HG03520 (cell line): ENCODE measurements around the gene HES7.
A peak's percentile ranks its signal among the peaks of the same experiment; 100 is the strongest.

Experiments
- ATAC-seq: cut with Tn5 transposase; IDR thresholded peaks from one replicate; pipeline ENCODE4 v1.9.1; 2021; ENCODE audit warnings: mild to moderate bottlenecking, moderate library complexity; ENCODE audit not compliant: unreplicated experiment

The HES7 gene

DNA sequence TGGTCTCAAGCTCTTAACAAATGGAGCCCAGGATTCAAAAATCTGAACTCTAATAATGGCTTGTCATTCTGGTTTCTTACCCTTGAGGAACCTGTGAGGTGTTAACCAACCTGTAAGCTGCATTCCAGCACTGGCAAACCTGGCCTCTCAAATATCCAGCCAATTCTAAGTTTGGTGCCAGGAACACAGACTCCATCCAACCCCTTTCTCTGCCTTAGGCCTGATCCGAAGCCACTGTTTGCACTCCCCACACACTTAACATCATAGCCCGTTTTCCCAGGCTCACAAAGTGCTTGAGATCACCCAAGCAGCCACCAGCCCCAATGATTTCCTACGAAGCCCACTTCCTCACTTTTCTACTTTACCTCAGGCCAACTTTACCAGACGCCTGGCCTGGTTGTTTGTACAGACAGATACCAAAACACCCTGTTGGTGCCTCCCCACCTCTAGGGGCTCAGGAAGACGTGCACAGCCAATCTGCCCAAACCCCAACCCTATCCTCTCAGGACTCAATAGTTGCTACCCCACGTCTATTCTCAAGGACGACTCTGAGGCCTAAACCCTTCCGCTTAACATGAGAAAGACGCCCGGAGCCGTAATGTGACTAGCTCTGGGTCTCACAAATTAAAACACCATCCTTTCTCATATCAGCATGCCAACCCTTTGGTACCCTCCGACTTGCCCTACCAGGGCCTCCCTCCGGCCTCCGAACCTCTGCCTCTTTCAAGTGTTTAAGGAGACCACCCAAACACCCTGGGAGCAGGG, 31.5 kb upstream of the HES7 start:
- no peak for ATAC-seq

DNA sequence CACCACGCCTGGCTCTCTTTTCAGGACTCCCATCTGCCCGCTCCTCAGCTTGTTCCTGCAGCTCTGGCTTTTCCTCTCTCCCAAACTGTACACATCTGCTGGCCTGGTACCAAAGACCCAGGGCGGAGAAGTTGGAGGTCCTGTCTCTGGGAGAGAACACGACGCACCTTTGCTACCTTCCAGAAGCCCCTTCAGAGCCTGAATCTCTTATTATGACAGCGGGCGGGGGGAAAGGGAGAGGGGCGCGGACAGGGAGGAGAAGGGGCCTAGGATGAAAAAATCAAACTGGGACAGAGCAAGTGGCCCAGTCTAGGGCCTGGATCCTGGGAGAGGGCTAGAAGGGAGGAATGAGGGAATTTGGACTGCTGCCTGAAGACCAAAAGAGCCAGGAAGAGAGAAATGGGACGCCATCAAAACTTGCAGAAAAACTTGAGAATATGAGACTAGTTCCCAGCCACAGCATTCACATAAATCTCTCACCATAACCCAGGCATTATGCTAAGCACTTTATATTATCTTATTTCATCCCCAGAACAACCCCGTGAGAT, 30.8 kb upstream of the HES7 start:
- ATAC-seq: no peak

DNA sequence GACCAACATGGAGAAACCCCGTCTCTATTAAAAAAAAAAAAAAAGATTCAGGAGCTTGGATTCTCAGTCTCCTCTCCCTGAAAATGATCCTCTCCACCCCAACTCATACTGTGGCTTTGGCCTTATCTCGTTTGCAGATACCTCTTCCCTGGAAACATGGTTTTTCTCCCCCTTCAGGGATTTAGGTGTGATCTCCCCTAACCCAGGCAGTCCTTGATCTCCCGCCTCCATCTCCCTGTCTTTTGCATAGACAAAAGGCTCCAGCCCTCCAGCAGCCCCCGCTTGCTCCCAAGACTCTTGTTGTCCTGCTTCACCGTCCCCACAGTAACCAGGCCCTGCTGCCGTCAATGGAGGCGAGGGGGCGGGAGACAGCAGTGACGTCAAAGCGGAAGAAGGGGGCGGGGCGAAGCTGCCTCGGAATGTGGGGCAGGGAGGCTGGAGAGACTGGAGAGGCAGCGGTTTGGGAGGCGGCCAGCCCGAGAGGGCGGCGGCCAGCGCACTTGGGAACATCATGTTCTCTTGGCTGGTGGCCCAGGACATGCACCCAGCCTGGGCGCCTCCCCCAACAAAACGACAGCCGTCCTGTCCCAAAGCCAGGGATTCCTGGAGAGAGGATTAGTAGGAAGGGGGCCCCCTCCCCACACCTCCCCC, 30.2 kb upstream of the HES7 start:
- no peak for ATAC-seq

DNA sequence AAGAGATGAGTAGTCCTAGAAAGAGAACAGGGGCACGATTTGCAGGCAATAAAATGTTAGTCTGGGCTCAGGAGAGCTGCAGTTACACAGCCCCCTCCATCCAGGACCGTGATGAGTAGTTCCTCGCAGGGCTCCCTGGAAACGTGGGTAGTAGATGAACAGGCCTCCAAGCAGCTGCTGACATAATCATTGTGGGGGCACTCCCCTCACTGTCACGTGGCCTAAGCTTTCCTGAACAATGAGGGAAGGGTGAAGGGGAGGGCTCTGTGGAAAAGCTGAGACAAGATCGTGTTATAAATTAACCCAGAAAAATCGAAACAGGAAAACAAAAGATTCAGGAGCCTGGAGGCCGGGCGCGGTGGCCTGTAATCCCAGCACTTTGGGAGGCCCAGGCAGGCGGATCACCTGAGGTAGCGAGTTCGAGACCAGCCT, 29.6 kb upstream of the HES7 start:
- no peak for ATAC-seq

DNA sequence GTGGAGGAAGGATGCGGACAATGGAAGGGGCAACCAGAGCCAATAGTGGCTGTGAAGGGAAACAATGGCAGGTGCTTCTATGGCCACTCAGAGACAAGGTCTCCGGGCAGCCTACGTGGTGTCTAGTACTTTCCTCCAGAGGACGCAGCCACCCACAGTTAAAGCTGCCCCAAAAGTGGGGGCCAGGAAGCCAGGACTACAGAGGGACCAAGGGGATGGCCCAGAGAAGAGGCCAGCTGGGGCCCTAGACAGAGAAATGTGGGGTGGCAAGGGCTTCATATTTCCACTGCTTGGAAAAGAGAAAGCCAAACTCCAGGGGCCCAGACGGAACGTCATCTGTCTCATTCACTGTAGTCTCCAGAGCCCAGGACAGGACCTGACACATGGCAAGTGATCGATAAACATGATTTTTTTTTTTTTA, 29.1 kb upstream of the HES7 start:
- no peak for ATAC-seq

DNA sequence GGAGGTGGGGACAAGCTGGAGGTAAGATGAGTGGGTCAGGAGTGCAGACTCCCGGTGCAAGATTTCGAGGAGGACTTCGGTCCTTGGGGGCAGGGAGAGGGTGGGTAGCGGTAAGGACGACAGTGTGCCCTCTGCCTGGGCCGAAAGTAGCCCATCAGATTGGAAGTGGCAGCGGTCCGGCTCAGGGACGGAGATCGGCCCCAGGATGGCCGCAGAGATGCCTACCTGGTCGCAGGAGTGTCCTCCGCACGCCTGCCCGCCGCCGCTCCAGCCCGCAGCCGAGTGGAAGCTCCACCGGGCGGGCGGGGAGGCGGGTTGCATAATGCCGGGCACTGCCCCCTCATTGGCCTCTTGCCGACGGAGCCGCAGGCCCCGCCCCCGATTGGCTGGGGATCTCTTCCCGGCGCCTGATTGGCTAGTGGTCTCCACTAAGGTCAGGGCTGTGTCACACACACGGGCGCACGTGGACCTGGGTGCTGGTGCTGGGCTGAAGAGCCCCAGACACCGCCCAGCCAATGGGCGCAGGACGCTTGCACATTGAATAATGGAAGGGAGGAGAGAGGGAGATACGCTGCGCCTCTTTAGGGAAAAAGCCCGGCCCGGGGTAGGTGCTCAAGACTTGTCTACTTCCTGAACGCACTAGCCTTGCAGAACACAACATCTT, 28.3 kb upstream of the HES7 start, which contains the start of gene PER1:
PER1 (minus strand) TSS at position 293 of the 664 bp plus-strand sequence. CDS start 1,698 bp downstream, outside the sequence.
- no peak for ATAC-seq

DNA sequence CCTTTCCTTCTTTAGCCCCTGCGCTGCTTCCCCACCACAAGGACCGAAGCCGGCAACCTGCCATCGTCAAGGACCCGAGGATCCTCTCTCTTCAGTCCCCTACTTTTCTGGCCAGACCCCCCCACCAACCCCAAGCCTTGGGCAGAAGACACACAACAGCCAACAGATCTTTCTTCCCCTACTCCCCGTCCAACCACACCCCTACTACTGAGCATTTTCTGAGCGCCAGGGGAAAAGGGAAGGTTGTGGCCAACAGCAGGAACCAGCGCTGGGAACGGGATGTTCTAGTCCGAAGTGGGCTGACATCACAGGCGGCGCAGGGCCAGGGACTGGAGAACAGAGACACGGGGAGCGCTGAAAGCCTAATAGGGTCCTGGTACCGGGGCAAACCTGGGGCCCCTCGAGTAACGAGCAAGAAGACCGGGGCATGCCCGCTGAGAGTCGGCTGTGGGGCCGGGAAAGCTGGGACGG, 27.8 kb upstream of the HES7 start:
- ATAC-seq: no peak

DNA sequence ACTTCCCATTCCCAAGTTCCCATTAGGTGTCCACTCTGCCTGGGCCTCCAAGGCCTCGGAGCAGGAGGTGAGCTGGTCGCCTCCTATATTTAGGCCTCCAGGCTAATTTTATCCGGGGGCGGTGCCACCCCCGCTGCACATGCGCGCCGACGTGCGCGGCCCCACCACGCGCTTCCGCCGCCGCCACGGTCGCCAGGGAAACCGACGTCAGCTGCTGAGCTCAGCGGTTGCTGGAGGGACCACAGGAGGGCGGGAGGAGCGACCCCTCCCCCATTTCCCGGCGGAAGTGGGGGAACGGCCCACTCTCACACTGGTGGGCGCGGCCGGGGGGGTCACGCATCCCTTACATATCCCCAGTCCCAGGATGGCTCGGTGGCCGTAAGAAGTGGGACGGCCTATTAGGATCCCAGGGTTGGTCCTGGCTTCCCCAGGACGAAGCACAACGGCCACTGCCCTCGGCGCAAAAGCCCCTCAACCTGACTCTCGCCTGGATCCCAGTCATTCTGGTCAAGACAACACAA, 27.3 kb upstream of the HES7 start:
- peak; percentile 43 for ATAC-seq

DNA sequence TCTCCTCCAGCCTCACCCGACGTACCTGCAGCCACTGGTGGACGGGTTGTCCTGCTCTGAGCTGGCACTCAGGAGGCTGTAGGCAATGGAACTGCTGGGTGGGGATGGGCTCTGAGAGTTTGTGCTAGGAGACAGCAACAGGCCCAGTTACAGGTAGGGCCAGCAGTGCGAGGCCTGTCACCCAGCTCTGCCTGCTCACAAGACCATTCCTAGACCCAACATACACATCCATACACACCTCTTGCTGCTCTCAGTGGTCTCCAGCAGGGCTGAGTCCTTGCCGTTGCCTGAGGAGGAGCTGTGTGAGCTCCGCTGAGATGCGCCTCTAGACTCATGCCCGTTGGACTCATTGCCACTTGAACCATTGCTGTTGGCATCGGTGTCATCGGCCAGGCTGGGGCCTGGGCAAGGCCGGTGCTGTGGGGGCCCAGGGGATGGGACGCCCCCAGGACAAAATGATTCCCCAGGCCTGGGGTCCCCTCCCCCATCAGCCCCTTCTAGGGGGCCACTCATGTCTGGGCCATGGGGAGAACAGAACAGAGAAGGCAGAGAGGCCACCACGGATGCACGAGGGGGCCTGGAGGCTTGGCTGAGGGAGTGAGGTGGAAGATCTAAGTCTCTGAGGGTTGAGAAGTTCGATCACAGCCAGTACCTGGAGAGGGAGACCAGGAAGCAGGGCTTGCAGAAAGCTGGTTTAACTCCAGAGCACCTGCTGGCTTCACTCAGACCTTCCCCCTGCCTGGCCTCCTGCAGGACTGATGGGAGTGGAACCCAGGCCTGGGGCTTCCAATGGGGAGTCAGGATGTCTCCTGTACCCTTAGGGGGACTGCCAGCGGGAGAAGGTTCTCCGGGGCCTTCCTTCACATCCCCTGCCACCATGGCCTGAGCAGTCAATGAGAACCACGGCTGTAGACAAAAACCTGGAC, 26.6 kb upstream of the HES7 start:
- no peak for ATAC-seq

DNA sequence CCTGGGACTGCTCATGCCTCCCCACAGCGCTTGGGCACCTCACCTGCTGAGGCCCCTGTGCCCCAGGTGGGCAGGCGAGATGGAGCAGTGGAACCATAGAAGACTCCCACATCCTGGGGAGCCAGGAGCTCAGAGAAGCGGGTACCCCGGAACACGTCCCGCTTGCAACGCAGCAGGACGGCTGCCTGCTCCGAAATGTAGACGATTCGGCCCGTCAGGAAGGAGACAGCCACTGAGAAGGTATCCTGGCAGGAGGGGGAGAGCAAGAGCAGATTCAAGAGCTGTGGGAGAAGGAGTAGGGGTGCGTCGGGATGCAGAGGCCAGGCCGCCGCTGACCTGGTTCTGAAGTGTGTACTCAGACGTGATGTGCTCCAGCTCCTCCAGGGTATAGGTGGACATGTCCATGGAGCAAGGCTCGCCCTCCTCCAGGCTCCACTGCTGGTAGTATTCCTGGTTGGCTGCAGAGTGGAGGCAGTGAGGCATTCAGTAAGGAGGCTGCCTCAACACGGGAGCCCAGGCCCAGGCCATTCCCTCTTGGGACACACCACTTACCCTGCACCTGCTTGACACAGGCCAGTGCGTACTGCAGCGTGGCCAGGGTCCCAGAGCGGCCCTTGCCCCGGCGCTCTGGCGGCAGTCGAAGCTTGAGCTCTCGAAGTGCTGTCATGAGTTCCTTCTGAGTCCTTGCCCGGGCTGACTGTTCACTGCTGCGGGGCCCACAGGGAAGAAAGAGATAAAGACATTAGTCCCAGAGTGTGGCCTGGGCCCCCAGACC, 25.7 kb upstream of the HES7 start:
- no peak for ATAC-seq

DNA sequence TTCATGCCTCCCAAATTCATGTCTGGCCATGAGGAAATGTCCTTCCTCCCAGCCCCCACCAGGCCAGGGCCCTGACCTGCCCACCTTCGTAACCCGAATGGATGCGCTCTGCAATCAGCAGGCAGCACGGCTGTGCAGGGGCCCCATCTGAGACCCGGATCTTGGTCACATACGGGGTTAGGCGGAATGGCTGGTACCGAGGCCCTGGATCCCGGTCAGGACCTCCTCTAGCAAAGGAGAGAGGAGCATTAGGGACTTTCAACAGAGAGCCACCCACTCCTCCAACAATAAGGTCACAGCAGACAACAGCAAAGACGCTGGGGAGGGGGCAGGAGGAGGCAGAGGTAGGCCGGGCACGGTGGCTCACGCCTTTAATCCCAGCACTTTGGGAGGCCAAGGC, 24.7 kb upstream of the HES7 start:
- ATAC-seq: no peak

DNA sequence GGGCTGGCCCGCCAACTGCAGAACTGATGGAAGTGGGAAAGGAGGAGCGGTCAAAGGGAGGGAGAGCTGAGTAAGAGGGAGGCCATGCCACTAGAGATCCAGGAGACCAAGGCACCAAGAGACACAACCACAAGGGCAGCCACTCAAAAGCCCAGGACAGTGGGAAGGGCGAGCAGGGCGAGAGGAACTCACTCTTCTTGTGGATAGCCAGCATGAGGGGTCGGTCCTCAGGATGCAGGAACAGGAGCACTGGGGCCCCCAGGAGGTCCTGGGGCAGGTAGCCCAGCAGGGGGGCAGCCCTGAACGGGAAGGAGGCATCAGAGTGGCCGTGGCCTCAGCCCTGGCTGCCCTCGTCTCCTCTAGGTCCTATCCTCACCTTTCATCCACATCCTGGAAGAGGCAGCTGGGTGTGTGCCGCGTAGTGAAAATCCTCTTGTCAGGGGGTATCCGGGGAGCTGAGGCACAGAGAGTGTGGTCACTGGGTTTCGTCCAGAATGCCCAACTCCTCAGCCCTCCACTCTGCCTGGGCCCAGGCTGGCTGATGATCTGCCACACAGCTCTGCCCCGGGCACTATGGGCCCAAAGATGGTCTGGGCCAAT, 24.0 kb upstream of the HES7 start:
- no peak for ATAC-seq

DNA sequence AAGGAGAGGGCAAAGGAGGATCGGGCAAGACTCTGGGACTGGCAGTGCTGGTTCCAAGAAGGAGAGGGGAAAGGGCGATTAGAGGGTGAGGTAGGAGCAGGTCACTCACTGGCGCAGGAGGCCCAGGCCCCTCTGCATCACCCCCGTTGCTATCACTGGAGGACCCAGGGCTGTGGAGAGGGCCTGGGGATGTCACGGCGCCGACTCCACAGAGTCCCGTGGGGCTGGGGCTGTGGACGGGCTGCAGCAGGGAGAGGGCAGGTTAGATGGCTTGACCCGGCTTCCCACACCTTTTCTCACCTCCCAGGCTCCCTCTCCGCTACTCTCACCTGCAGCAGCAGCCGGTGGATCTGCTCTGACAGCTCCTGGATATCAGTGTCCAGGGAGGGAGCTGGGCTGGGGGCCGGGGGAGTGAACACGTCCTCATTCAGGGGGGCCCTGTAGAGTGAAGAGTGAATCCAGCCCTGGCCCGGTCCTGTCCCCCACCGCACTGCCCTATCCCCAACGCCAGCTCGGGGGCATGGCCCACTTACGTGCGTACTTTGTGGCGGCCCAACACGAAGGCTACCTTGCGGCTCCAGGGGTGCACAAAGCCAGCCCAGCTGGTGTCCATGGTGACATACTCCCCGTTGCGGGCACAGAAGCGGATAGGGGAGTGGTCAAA, 23.4 kb upstream of the HES7 start:
- no peak for ATAC-seq

DNA sequence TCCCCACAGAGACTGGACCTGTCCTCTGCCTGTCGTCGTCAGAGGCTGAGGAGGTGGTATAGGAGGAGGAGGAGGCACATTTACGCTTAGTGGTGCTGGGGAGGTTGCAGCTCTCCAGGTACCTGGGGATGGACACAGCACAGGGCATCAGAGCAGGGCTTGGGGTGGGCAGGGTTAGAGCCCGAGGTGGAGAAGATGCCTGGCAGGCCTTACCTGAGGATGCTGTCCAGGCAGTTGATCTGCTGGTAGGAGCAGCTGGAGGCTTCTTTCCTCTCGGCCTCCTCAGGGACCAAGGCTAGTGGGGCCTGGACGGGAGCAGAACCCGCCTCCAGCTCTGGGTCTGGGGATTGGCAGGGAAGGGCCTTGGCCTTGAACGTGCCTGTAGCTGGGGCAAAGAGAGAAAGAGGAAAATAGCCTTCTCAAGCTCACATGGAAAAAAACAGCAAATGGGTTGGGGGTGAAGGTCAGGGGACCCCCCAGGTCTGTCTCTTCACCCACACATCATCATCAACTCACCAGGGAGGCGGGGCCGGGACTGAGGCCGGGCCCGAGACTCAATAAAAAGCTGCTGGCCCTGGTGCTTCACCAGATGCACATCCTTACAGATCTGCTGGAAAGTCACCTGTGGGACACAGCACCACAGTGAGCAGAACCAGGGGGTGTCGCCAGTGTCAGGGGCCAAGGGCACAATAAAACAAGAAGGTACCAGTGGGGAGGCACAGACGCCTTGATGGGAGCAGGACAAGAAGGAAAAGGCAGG, 22.7 kb upstream of the HES7 start:
- no peak for ATAC-seq

DNA sequence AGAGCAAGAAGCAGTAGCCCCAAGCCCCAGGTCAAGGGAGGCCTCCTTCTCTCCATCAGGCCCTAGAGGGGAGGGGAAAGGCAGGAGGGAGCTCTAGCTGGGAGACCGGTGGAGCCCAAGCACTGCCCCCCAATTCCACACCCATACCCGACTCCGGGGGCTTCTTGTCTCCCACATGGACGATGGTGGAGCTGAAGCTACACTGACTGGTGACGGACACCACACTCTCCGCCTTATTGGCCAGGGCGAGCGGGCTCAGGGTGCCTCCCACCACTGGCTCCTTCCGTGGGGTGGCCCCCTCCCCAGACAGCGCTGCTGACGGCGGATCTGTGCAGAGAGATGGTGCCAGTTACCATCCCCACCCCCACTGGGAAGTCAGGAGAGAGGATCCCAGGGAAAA, 21.9 kb upstream of the HES7 start:
- ATAC-seq: no peak

DNA sequence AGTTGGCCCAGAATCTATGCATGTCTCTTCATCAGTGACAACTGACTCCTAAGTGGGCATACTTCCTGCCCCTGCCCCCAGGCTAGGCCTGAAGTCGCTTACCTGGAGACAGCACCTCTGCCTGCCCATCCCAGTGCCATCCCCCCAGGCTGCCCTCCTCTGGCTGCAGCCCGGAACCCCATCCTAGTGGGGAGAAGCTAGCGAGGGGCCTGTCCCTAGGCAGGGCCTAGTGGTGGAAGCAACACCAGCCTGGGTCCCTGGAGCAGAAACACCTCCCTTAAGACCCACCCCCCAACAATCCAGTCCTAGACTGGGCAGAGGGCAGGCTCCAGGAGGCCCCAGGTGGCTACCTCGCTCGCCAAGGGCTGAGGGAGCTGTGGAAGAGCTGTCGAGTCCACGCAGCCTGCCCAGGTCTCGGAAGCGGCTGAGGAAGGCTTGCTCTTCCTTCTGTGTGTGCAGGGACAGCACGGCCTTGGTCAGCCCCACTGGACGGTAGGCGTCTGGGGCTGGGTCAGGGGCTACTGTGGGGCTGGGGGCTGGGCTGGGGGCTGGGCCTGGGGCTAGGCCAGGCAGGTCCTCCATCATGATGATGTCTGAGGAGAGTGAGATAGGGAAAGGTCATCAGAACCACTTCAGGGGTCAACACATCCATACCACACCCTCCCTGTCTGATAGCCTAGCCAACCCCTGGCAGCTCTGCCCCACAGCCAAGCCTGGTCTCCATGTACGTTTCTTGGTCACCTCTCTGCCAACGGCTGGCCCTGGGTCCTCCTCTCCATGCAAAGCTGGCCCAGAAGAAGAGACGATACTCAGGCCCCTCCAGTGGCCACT, 20.7 kb upstream of the HES7 start:
- no peak for ATAC-seq
